Measurements from ENCODE around the gene PHGDH.

GRCh38 chr1:119735217-119735616 lies 23.5 kb downstream of the PHGDH start:
- TF ChIP-seq, protein P1, sequence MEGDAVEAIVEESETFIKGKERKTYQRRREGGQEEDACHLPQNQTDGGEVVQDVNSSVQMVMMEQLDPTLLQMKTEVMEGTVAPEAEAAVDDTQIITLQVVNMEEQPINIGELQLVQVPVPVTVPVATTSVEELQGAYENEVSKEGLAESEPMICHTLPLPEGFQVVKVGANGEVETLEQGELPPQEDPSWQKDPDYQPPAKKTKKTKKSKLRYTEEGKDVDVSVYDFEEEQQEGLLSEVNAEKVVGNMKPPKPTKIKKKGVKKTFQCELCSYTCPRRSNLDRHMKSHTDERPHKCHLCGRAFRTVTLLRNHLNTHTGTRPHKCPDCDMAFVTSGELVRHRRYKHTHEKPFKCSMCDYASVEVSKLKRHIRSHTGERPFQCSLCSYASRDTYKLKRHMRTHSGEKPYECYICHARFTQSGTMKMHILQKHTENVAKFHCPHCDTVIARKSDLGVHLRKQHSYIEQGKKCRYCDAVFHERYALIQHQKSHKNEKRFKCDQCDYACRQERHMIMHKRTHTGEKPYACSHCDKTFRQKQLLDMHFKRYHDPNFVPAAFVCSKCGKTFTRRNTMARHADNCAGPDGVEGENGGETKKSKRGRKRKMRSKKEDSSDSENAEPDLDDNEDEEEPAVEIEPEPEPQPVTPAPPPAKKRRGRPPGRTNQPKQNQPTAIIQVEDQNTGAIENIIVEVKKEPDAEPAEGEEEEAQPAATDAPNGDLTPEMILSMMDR (IDR thresholded peaks at IDR 0.05; ENCODE audit: insufficient read depth, low read depth, low read length) = no peak
- no peak for TF ChIP-seq EZH2 (IDR thresholded peaks at IDR 0.05; ENCODE audit: insufficient read depth, low read length)

Data from astrocyte (in vitro differentiated cells and primary cell).